GM19467 (cell line): ENCODE measurements around the gene DACH1.

Source experiments
- ATAC-seq: cut with Tn5 transposase; IDR thresholded peaks from one replicate; pipeline ENCODE4 v1.9.1; 2021; ENCODE audit warnings: mild to moderate bottlenecking, moderate library complexity; ENCODE audit not compliant: unreplicated experiment

The DACH1 gene

GRCh38 chr13:71503781-71504180, 363.2 kb downstream of the DACH1 start:
- ATAC-seq, result no peak

- ATAC-seq, result no peak
Measured at GRCh38 chr13:71499944-71500514, 367.0 kb downstream of the DACH1 start.

- no peak for ATAC-seq
Measured at GRCh38 chr13:71499235-71499634, 367.8 kb downstream of the DACH1 start.

- ATAC-seq, result no peak
Measured at GRCh38 chr13:71493189-71493588, 373.8 kb downstream of the DACH1 start.

- ATAC-seq, result no peak
Measured at GRCh38 chr13:71492346-71492871, 374.6 kb downstream of the DACH1 start.

GRCh38 chr13:71491010-71491409, 376.0 kb downstream of the DACH1 start:
- no peak for ATAC-seq

- no peak for ATAC-seq
Measured at GRCh38 chr13:71489041-71489440, 378.0 kb downstream of the DACH1 start.

- no peak for ATAC-seq
Measured at GRCh38 chr13:71488201-71488600, 378.8 kb downstream of the DACH1 start.

- no peak for ATAC-seq
Measured at GRCh38 chr13:71485913-71486312, 381.1 kb downstream of the DACH1 start.

- ATAC-seq, result no peak
Measured at GRCh38 chr13:71483733-71484132, 383.3 kb downstream of the DACH1 start.

- no peak for ATAC-seq
Measured at GRCh38 chr13:71481501-71481900, 385.5 kb downstream of the DACH1 start.

GRCh38 chr13:71481046-71481445, 386.0 kb downstream of the DACH1 start:
- ATAC-seq, result no peak

- no peak for ATAC-seq
Measured at GRCh38 chr13:71477735-71478134, 389.3 kb downstream of the DACH1 start.

GRCh38 chr13:71474936-71475335, 392.1 kb downstream of the DACH1 start:
- ATAC-seq, result no peak

- ATAC-seq, result no peak
Measured at GRCh38 chr13:71469626-71470025, 397.4 kb downstream of the DACH1 start.

- ATAC-seq, result no peak
Measured at GRCh38 chr13:71464686-71465085, 402.3 kb downstream of the DACH1 start.

- no peak for ATAC-seq
Measured at GRCh38 chr13:71461892-71462291, 405.1 kb downstream of the DACH1 start.

GRCh38 chr13:71460211-71460610, 406.8 kb downstream of the DACH1 start:
- ATAC-seq, result no peak

GRCh38 chr13:71459708-71460107, 407.3 kb downstream of the DACH1 start:
- no peak for ATAC-seq

GRCh38 chr13:71457645-71458044, 409.4 kb downstream of the DACH1 start:
- ATAC-seq, result no peak

- ATAC-seq, result no peak
Measured at GRCh38 chr13:71456136-71456535, 410.9 kb downstream of the DACH1 start.

- ATAC-seq, result no peak
Measured at GRCh38 chr13:71454509-71454908, 412.5 kb downstream of the DACH1 start.

GRCh38 chr13:71448080-71448630, 418.8 kb downstream of the DACH1 start:
- no peak for ATAC-seq
